ENCODE measurements around the gene CEBPZOS. TPM values are rescaled to one million over a fixed set of nuclear protein-coding genes. Genes with fewer than 3 reads are reported as not detected.

Gene CEBPZOS
- total and polyA plus RNA-seq, 9 of the 15 experiments (the other 6 are each of a cell fraction or from before 2014, with no cell fraction given), result 21.7 to 64.8 (median 46.7) TPM

DNA sequence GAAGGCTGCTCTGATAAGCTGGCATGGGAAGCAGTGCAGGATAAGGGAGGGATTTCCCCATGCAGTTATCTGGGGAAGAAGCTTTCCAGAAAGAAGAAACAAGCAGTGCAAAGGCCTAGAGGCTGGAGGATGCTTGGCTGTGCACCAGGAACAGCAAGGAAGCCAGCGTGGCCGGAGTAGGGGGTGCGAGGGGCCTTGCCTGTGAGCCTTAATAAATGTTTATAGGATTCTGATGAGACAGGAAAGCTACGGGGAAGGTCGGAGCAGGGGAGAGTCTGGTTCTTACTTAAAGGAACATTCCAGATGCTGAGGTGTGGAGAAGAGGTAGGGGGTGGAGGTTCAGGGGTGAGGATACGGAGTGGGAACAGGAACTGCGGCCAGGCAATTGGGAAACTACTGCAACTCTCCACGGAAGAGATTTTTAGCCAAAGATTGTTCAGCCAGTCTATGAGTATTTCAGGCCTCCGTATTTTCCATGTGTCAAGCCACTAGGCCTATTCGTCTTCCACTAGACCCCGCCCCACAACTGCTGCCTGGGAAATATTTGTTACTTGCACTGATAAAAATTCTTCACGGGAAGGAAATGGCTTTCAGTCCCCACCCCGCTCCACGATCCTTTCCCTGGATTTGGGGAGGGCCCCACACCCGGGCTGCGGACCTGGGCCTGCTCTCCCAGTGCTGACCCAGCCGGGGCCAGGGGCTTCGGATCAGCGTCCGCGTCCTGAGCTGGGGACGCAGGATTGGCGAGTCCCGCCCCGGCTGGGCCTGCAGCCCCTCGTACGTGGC, 40.0 kb upstream of the CEBPZOS start (continued):
- TF ChIP-seq, protein P1, sequence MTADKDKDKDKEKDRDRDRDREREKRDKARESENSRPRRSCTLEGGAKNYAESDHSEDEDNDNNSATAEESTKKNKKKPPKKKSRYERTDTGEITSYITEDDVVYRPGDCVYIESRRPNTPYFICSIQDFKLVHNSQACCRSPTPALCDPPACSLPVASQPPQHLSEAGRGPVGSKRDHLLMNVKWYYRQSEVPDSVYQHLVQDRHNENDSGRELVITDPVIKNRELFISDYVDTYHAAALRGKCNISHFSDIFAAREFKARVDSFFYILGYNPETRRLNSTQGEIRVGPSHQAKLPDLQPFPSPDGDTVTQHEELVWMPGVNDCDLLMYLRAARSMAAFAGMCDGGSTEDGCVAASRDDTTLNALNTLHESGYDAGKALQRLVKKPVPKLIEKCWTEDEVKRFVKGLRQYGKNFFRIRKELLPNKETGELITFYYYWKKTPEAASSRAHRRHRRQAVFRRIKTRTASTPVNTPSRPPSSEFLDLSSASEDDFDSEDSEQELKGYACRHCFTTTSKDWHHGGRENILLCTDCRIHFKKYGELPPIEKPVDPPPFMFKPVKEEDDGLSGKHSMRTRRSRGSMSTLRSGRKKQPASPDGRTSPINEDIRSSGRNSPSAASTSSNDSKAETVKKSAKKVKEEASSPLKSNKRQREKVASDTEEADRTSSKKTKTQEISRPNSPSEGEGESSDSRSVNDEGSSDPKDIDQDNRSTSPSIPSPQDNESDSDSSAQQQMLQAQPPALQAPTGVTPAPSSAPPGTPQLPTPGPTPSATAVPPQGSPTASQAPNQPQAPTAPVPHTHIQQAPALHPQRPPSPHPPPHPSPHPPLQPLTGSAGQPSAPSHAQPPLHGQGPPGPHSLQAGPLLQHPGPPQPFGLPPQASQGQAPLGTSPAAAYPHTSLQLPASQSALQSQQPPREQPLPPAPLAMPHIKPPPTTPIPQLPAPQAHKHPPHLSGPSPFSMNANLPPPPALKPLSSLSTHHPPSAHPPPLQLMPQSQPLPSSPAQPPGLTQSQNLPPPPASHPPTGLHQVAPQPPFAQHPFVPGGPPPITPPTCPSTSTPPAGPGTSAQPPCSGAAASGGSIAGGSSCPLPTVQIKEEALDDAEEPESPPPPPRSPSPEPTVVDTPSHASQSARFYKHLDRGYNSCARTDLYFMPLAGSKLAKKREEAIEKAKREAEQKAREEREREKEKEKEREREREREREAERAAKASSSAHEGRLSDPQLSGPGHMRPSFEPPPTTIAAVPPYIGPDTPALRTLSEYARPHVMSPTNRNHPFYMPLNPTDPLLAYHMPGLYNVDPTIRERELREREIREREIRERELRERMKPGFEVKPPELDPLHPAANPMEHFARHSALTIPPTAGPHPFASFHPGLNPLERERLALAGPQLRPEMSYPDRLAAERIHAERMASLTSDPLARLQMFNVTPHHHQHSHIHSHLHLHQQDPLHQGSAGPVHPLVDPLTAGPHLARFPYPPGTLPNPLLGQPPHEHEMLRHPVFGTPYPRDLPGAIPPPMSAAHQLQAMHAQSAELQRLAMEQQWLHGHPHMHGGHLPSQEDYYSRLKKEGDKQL (CRISPR knock-in tag; IDR thresholded peaks at IDR 0.05; ENCODE audit: borderline replicate concordance), result no peak
- TF ChIP-seq ZNF146 (CRISPR knock-in tag; IDR thresholded peaks at IDR 0.05; ENCODE audit: unreplicated experiment), result no peak
- no peak for TF ChIP-seq DMBX1 (CRISPR knock-in tag; IDR thresholded peaks at IDR 0.05; ENCODE audit: borderline replicate concordance)
- TF ChIP-seq JUND (IDR thresholded peaks at IDR 0.05; ENCODE audit: borderline replicate concordance, low read depth, low read length), result no peak
- no peak for TF ChIP-seq JUND (tag; IDR thresholded peaks at IDR 0.05; ENCODE audit: borderline replicate concordance, low read depth, low read length)
- no peak for TF ChIP-seq DPF2 (IDR thresholded peaks at IDR 0.05)
- peak; percentile 82 for TF ChIP-seq RBBP5 (IDR thresholded peaks at IDR 0.05; ENCODE audit: borderline replicate concordance, insufficient read depth, low read length, poor library complexity, severe bottlenecking)
- TF ChIP-seq, protein P2, sequence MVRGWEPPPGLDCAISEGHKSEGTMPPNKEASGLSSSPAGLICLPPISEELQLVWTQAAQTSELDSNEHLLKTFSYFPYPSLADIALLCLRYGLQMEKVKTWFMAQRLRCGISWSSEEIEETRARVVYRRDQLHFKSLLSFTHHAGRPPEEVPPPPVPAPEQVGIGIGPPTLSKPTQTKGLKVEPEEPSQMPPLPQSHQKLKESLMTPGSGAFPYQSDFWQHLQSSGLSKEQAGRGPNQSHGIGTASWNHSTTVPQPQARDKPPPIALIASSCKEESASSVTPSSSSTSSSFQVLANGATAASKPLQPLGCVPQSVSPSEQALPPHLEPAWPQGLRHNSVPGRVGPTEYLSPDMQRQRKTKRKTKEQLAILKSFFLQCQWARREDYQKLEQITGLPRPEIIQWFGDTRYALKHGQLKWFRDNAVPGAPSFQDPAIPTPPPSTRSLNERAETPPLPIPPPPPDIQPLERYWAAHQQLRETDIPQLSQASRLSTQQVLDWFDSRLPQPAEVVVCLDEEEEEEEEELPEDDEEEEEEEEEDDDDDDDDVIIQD (CRISPR knock-in tag; IDR thresholded peaks at IDR 0.05), result no peak
- TF ChIP-seq ZBTB8A (IDR thresholded peaks at IDR 0.05; ENCODE audit: partially characterized antibody), result no peak
- no peak for TF ChIP-seq ZNF444 (CRISPR knock-in tag; IDR thresholded peaks at IDR 0.05)
- TF ChIP-seq MIER1 (IDR thresholded peaks at IDR 0.05; ENCODE audit: low read depth), result no peak
